Kidney (tissue), 14 donors: ENCODE results near the gene IPO11. TPM values are rescaled to one million over a fixed set of nuclear protein-coding genes. Genes with fewer than 3 reads are reported as not detected.

Experiments used
- DNase-seq, 5 donors: peaks; one replicate each; pipeline ENCODE4 v3.0.0-alpha.2; 2013 to 2020
- FAIRE-seq: peaks from 2 replicates; lab custom pipeline; 2012; peaks lifted over from hg19 to GRCh38; lab: Jason Lieb, UNC
- H3K27ac ChIP-seq, 2 donors: one replicate each; pipeline ENCODE4 v1.7.0; 2013; ENCODE audit warnings: low read depth in 2 of 2, low read length in 2 of 2, inconsistent platforms in 1 of 2
- H3K27me3 ChIP-seq: one replicate; pipeline ENCODE4 v1.7.1; 2013; ENCODE audit warnings: low read length, inconsistent platforms; ENCODE audit not compliant: control insufficient read depth, insufficient read depth
- H3K36me3 ChIP-seq, 3 donors: one replicate each; pipeline versions ENCODE4 v1.7.0 to v1.7.1; 2013; ENCODE audit warnings: low read length in 3 of 3, control low read depth in 1 of 3, inconsistent platforms in 1 of 3; ENCODE audit not compliant: insufficient read depth in 3 of 3, control insufficient read depth in 2 of 3
- H3K4me1 ChIP-seq, 3 donors: one replicate each; pipeline versions ENCODE4 v1.7.0 to v1.7.1; 2013; ENCODE audit warnings: low read length in 3 of 3, inconsistent platforms in 1 of 3, low read depth in 1 of 3; ENCODE audit not compliant: control insufficient read depth in 2 of 3, insufficient read depth in 2 of 3
- H3K4me3 ChIP-seq, 3 donors: one replicate each; pipeline versions ENCODE4 v1.7.0 to v1.8.1; 2013; ENCODE audit warnings: low read length in 3 of 3, control low read depth in 1 of 3, inconsistent platforms in 1 of 3
- H3K9ac ChIP-seq, 3 donors: one replicate each; pipeline versions ENCODE4 v1.7.0 to v1.7.1; 2013; ENCODE audit warnings: low read length in 3 of 3, control low read depth in 1 of 3, inconsistent platforms in 1 of 3
- H3K9me3 ChIP-seq, 3 donors: one replicate each; pipeline versions ENCODE4 v1.7.0 to v1.7.1; 2013; ENCODE audit warnings: low read length in 3 of 3, control low read depth in 1 of 3, inconsistent platforms in 1 of 3; ENCODE audit not compliant: control insufficient read depth in 2 of 3, insufficient read depth in 1 of 3
- intact Hi-C: fragments of 100-400 bp; cut with DNase I; formaldehyde crosslinking; loops from one replicate; pipeline ENCODE4 v1.11.1; 2022
- polyA plus RNA-seq: library from polyadenylated mRNA; stranded (reverse); fragments of 350-450 nt; fragmentation: Illumina TruSeq; extraction: RNeasy Lipid Tissue Mini Kit (QIAGEN cat#74804); gene quantifications from one replicate; pipeline ENCODE4 v1.2.3, GENCODE V29; 2014; ENCODE audit warnings: low read depth, low replicate concordance; ENCODE audit not compliant: insufficient read depth
- total RNA-seq: library from RNA; stranded (reverse); fragmentation: NEBNext Ultra II Directional; extraction: Animal tissue kit (Norgen Biotek cat#: 25700); gene quantifications from one replicate; pipeline ENCODE4 v1.2.1, GENCODE V29; 2021
- TF ChIP-seq, protein P1 (sequence below): IDR thresholded peaks from 3 replicates; pipeline ENCODE4 v1.5.1; 2012; ENCODE audit warnings: mild to moderate bottlenecking, moderate library complexity, borderline replicate concordance; ENCODE audit not compliant: insufficient read depth; ENCODE audit errors: extremely low read depth
- donor health status: control.
- donor health status: control.
- donor health status: control.
- donor health status: control.
- donor health status: control.
- donor health status: DM: yes; HTN: yes; CAD: no.
- donor health status: Normal renal cell carcinoma (clear cell type).

The IPO11 gene
- total and polyA plus RNA-seq, 2 donors from 2014 or later: 18.5 to 36.1 TPM

DNA sequence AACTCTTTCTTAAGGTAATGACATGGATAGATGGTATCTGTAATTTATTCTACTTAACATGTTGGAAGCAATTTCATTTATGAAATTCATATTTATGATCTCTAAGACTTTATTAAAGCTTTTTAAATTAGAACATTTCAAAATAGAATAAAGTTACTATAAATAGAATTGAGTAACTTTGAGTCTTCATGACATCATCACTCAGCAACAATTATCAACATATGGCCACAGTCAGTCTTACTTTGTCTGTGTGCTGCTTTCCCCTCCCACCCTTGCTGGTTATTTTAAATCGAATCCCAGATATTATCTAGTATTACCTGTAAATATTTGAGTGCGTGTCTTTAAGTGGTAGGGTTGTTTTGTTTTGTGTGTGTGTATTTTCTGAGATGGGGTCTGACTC lies 65.2 kb downstream of the IPO11 start:
- TF ChIP-seq, protein P1, sequence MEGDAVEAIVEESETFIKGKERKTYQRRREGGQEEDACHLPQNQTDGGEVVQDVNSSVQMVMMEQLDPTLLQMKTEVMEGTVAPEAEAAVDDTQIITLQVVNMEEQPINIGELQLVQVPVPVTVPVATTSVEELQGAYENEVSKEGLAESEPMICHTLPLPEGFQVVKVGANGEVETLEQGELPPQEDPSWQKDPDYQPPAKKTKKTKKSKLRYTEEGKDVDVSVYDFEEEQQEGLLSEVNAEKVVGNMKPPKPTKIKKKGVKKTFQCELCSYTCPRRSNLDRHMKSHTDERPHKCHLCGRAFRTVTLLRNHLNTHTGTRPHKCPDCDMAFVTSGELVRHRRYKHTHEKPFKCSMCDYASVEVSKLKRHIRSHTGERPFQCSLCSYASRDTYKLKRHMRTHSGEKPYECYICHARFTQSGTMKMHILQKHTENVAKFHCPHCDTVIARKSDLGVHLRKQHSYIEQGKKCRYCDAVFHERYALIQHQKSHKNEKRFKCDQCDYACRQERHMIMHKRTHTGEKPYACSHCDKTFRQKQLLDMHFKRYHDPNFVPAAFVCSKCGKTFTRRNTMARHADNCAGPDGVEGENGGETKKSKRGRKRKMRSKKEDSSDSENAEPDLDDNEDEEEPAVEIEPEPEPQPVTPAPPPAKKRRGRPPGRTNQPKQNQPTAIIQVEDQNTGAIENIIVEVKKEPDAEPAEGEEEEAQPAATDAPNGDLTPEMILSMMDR: no peak
- intact Hi-C loops: no loop called here

DNA sequence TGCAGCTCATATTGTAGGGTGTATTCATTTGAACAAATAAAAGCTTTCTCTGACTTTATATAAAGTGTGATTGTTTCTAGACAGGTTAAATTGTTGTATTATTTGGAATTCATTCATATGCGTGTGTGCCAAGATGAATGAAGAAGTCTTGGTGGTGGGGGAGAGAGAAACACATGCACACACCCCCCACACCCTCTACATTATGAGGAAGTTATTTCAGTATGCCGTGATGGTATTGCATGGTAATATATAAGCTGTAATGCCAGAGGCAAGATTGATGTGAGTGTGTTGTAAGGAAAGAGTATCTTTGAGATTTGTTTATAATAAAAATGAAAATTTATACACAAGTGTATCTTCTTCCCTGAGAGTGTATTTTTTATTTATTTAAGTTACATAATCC lies 71.0 kb downstream of the IPO11 start:
- DNase-seq (no peak), FAIRE-seq (no peak)
- no peak overlapping the region for H3K9ac ChIP-seq
- intact Hi-C loops: no loop called here
- no peak overlapping the region for H3K4me3 ChIP-seq
- H3K36me3 ChIP-seq: peaks cover 0 to 3% (median 0%) of the 10 kb centered on the region in 3 donors
- H3K27ac ChIP-seq: no peak overlapping the region
- TF ChIP-seq, protein P1: no peak
- no peaks in the 10 kb centered on the region for H3K27me3 ChIP-seq
- H3K9me3 ChIP-seq: no peaks in the 10 kb centered on the region
- H3K4me1 ChIP-seq: no peaks in the 10 kb centered on the region

More for the DNA sequence above, 65.2 kb downstream of the IPO11 start:
- no peaks in the 10 kb centered on the region for H3K4me1 ChIP-seq
- H3K36me3 ChIP-seq: peaks cover 0 to 2% (median 0%) of the 10 kb centered on the region in 3 donors
- H3K4me3 ChIP-seq: no peak overlapping the region
- no peaks in the 10 kb centered on the region for H3K9me3 ChIP-seq
- no peak for DNase-seq
- no peak overlapping the region for H3K9ac ChIP-seq
- H3K27ac ChIP-seq: no peak overlapping the region
- no peaks in the 10 kb centered on the region for H3K27me3 ChIP-seq
- FAIRE-seq: no peak

DNA sequence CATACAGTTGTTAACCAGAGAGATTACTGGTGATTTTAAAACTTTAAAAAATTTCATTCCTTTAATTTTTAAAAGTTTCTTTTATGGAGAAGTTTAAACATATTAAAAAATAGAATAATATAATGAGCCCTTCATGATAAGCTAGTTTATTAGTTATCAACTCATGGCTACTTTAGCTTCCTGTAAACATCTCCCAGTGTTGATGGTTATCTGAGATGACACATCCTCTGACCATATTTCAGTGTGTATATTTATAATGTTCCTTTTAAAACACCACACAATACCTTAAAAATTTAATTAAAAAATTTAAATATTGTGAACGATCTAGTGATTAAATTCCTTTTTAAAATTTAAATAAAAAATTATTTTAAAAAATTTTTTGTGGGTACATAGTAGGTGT lies 74.1 kb downstream of the IPO11 start:
- no peaks in the 10 kb centered on the region for H3K9me3 ChIP-seq
- H3K27me3 ChIP-seq: no peaks in the 10 kb centered on the region
- TF ChIP-seq, protein P1: no peak
- no peak overlapping the region for H3K4me3 ChIP-seq
- no peak for DNase-seq
- peak; percentile 70 for FAIRE-seq
- H3K4me1 ChIP-seq: no peaks in the 10 kb centered on the region
- H3K36me3 ChIP-seq: peaks cover 0 to 4% (median 3%) of the 10 kb centered on the region in 3 donors
- H3K27ac ChIP-seq: no peak overlapping the region
- H3K9ac ChIP-seq: no peak overlapping the region
- intact Hi-C loops: no loop called here

DNA sequence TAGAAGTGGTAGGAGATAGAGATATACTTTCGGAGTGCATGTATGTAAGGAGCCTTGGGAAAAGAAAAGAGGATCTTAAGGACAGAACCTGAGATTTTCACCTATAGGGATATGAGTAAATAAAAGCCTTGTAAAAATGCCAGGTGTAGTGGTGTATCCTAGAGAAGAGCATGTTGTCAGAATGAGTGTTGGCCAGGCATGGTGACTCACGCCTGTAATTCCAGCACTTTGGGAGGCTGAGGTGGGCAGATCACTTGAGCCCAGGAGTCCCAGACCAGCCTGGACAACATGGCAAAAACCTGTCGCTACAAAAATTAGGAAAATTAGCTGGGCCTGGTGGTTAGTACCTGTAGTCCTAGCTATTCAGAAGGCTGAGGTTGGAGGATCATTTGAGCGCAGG lies 76.0 kb downstream of the IPO11 start:
- H3K4me3 ChIP-seq: no peak overlapping the region
- DNase-seq: no peak
- TF ChIP-seq, protein P1: no peak
- FAIRE-seq: no peak
- intact Hi-C loops: no loop called here
- peaks cover 2 to 4% (median 3%) of the 10 kb centered on the region in 3 donors for H3K36me3 ChIP-seq
- H3K9ac ChIP-seq: no peak overlapping the region
- no peaks in the 10 kb centered on the region for H3K27me3 ChIP-seq
- H3K9me3 ChIP-seq: no peaks in the 10 kb centered on the region
- no peak overlapping the region for H3K27ac ChIP-seq
- no peaks in the 10 kb centered on the region for H3K4me1 ChIP-seq
